H9 (cell line): ENCODE results near the gene RPS19BP1. TPM values are rescaled to one million over a fixed set of nuclear protein-coding genes. Genes with fewer than 3 reads are reported as not detected.

ENCODE experiments used
- DNase-seq: peaks from one replicate; pipeline ENCODE4 v3.0.0-alpha.2; 2017
- H2AFZ ChIP-seq: one replicate; pipeline ENCODE4 v1.6.1; 2013; ENCODE audit warnings: mild to moderate bottlenecking, low read length, control low read depth, moderate library complexity
- H2AK5ac ChIP-seq: 2 replicates; pipeline ENCODE4 v1.6.1; 2013; ENCODE audit warnings: low read length, control low read depth, mixed read lengths; ENCODE audit not compliant: insufficient read length
- H2BK120ac ChIP-seq: one replicate; pipeline ENCODE4 v1.6.1; 2013; ENCODE audit warnings: low read depth, mild to moderate bottlenecking, low read length, control low read depth, inconsistent platforms; ENCODE audit not compliant: poor library complexity, severe bottlenecking
- H2BK12ac ChIP-seq: 2 replicates; pipeline ENCODE4 v1.6.1; 2013; ENCODE audit warnings: low read length, control low read depth, mixed read lengths, low read depth; ENCODE audit not compliant: insufficient read length
- H2BK15ac ChIP-seq: 2 replicates; pipeline ENCODE4 v1.6.1; 2013; ENCODE audit warnings: low read depth, low read length, control low read depth
- H2BK20ac ChIP-seq: one replicate; pipeline ENCODE4 v1.6.1; 2013; ENCODE audit warnings: low read depth, mild to moderate bottlenecking, low read length, control low read depth, inconsistent platforms; ENCODE audit not compliant: poor library complexity, severe bottlenecking
- H2BK5ac ChIP-seq: 2 replicates; pipeline ENCODE4 v1.6.1; 2013; ENCODE audit warnings: low read length, control low read depth, mixed read lengths; ENCODE audit not compliant: insufficient read length
- H3K14ac ChIP-seq: 2 replicates; pipeline ENCODE4 v1.6.1; 2013; ENCODE audit warnings: low read length, control low read depth; ENCODE audit not compliant: insufficient read depth
- H3K18ac ChIP-seq: 2 replicates; pipeline ENCODE4 v1.6.1; 2013; ENCODE audit warnings: low read depth, mild to moderate bottlenecking, mixed read lengths, low read length, control low read depth; ENCODE audit not compliant: insufficient read length
- H3K23ac ChIP-seq: 2 replicates; pipeline ENCODE4 v1.6.1; 2013; ENCODE audit warnings: low read length, control low read depth, mixed read lengths, low read depth; ENCODE audit not compliant: insufficient read length
- H3K23me2 ChIP-seq: 2 replicates; pipeline ENCODE4 v1.6.1; 2013; ENCODE audit warnings: low read depth, mild to moderate bottlenecking, mixed read lengths, low read length, control low read depth; ENCODE audit not compliant: insufficient read length, poor library complexity, severe bottlenecking
- H3K27ac ChIP-seq: 2 replicates; pipeline ENCODE4 v1.5.1; 2013; ENCODE audit warnings: low read length, control low read depth, mixed read lengths, low read depth; ENCODE audit not compliant: insufficient read length
- H3K27me3 ChIP-seq: 2 replicates; pipeline ENCODE4 v1.6.1; 2013; ENCODE audit warnings: low read length, control low read depth, inconsistent platforms; ENCODE audit not compliant: insufficient read depth
- H3K4ac ChIP-seq: 2 replicates; pipeline ENCODE4 v1.6.1; 2013; ENCODE audit warnings: low read depth, mild to moderate bottlenecking, control low read depth, inconsistent platforms, low read length, moderate library complexity
- H3K4me1 ChIP-seq: 2 replicates; pipeline ENCODE4 v1.6.1; 2013; ENCODE audit warnings: low read length, control low read depth, inconsistent platforms; ENCODE audit not compliant: insufficient read depth
- H3K4me2 ChIP-seq: 2 replicates; pipeline ENCODE4 v1.6.1; 2013; ENCODE audit warnings: low read length, control low read depth, mixed read lengths; ENCODE audit not compliant: insufficient read length, insufficient read depth
- H3K56ac ChIP-seq: 2 replicates; pipeline ENCODE4 v1.6.1; 2013; ENCODE audit warnings: low read depth, mild to moderate bottlenecking, mixed read lengths, low read length, control low read depth; ENCODE audit not compliant: insufficient read length
- H3K79me1 ChIP-seq: 2 replicates; pipeline ENCODE4 v1.6.1; 2013; ENCODE audit warnings: low read depth, mild to moderate bottlenecking, moderate library complexity, low read length, control low read depth, inconsistent platforms; ENCODE audit not compliant: insufficient read depth, poor library complexity, severe bottlenecking
- H3K79me2 ChIP-seq: 2 replicates; pipeline ENCODE4 v1.6.1; 2013; ENCODE audit warnings: low read length, control low read depth, inconsistent platforms; ENCODE audit not compliant: insufficient read depth
- H3K9ac ChIP-seq: 2 replicates; pipeline ENCODE4 v1.6.1; 2013; ENCODE audit warnings: low read length, control low read depth, mixed read lengths; ENCODE audit not compliant: insufficient read length; ENCODE audit errors: extremely low read depth
- H3K9me3 ChIP-seq: one replicate; pipeline ENCODE4 v1.6.1; 2013; ENCODE audit warnings: low read depth, low read length, inconsistent platforms; ENCODE audit not compliant: control insufficient read depth
- H3T11ph ChIP-seq: one replicate; pipeline ENCODE4 v1.6.1; 2013; ENCODE audit warnings: mild to moderate bottlenecking, low read length, control low read depth, inconsistent platforms
- H4K20me1 ChIP-seq: one replicate; pipeline ENCODE4 v1.6.1; 2013; ENCODE audit not compliant: control insufficient read depth, insufficient read length, insufficient read depth
- H4K5ac ChIP-seq: 2 replicates; pipeline ENCODE4 v1.6.1; 2013; ENCODE audit warnings: low read depth, mild to moderate bottlenecking, mixed read lengths, low read length, control low read depth; ENCODE audit not compliant: insufficient read length
- H4K8ac ChIP-seq: replicated peaks from 2 replicates; pipeline ENCODE4 v1.6.1; 2013; ENCODE audit warnings: low read length, control low read depth, mixed read lengths, low read depth; ENCODE audit not compliant: insufficient read length
- H4K91ac ChIP-seq: 2 replicates; pipeline ENCODE4 v1.6.1; 2013; ENCODE audit warnings: low read depth, mild to moderate bottlenecking, moderate library complexity, mixed read lengths, low read length, control low read depth; ENCODE audit not compliant: insufficient read length
- H3K27ac Mint-ChIP-seq, 3 experiments: 2 replicates in 2 of 3; 3 replicates in 1 of 3; pipeline ENCODE4 v1.8.0; 2020 to 2021; ENCODE audit warnings: mixed read lengths in 3 of 3, mild to moderate bottlenecking in 1 of 3, moderate library complexity in 1 of 3
- H3K27me3 Mint-ChIP-seq: 2 replicates; pipeline ENCODE4 v1.8.0; 2021; ENCODE audit warnings: low read depth, mild to moderate bottlenecking, moderate library complexity, mixed read lengths
- H3K36me3 Mint-ChIP-seq, 3 experiments: 2 replicates in 2 of 3; 3 replicates in 1 of 3; pipeline ENCODE4 v1.8.0; 2020 to 2021; ENCODE audit warnings: low read depth in 3 of 3, mixed read lengths in 3 of 3; ENCODE audit not compliant: insufficient read depth in 1 of 3
- H3K4me1 Mint-ChIP-seq, 2 experiments: 2 replicates each; pipeline ENCODE4 v1.8.0; 2020; ENCODE audit warnings: mixed read lengths in 2 of 2
- H3K4me3 Mint-ChIP-seq, 2 experiments: 2 replicates in 1 of 2; 3 replicates in 1 of 2; pipeline ENCODE4 v1.8.0; 2020 to 2021; ENCODE audit warnings: mild to moderate bottlenecking in 2 of 2, mixed read lengths in 2 of 2, moderate library complexity in 1 of 2
- H3K9me3 Mint-ChIP-seq, 2 experiments: 2 replicates in 1 of 2; 3 replicates in 1 of 2; pipeline ENCODE4 v1.8.0; 2020; ENCODE audit warnings: mild to moderate bottlenecking in 2 of 2, mixed read lengths in 2 of 2, moderate library complexity in 1 of 2
- WGBS: extraction: QIAGEN DNeasy Blood & Tissue Kit; methylation state at CpG from one replicate; pipeline ENCODE4 v1.1.7; 2013; ENCODE audit warnings: missing lambda C conversion rate, low lambda C conversion rate, mixed read lengths; ENCODE audit not compliant: insufficient read length; ENCODE audit errors: extremely low coverage; 5-methylcytosine and 5-hydroxymethylcytosine counted together
- total RNA-seq: library from RNA; stranded (reverse); gene quantifications from 2 replicates; pipeline ENCODE4 v1.2.1, GENCODE V29; 2021
- TF ChIP-seq, protein P1 (sequence below): fragments of 200-600 bp; sonication (generic); conservative IDR thresholded peaks from 3 replicates; pipeline ENCODE4 v1.8.0; 2021; ENCODE audit warnings: antibody characterized with exemption, mild to moderate bottlenecking

RPS19BP1 gene
- total RNA-seq, 1 experiment from 2014 or later, result 65.0 TPM

- TF ChIP-seq, protein P1, sequence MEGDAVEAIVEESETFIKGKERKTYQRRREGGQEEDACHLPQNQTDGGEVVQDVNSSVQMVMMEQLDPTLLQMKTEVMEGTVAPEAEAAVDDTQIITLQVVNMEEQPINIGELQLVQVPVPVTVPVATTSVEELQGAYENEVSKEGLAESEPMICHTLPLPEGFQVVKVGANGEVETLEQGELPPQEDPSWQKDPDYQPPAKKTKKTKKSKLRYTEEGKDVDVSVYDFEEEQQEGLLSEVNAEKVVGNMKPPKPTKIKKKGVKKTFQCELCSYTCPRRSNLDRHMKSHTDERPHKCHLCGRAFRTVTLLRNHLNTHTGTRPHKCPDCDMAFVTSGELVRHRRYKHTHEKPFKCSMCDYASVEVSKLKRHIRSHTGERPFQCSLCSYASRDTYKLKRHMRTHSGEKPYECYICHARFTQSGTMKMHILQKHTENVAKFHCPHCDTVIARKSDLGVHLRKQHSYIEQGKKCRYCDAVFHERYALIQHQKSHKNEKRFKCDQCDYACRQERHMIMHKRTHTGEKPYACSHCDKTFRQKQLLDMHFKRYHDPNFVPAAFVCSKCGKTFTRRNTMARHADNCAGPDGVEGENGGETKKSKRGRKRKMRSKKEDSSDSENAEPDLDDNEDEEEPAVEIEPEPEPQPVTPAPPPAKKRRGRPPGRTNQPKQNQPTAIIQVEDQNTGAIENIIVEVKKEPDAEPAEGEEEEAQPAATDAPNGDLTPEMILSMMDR, result no peak
- Histone ChIP-seq H3K27ac (no peak overlapping the region), H3K27me3 (no peaks in the 10 kb centered on the region), H4K5ac (no peak overlapping the region), H2AFZ (no peak overlapping the region), H3K56ac (no peak overlapping the region), H3K4me1 (no peaks in the 10 kb centered on the region), H3K4me2 (no peak overlapping the region), H2BK12ac (no peak overlapping the region), H3K79me2 (no peaks in the 10 kb centered on the region), H3K79me1 (no peaks in the 10 kb centered on the region), H3K9ac (no peak overlapping the region), H3K9me3 (no peaks in the 10 kb centered on the region), H2BK120ac (no peak overlapping the region), H3K14ac (no peak overlapping the region), H3K4ac (no peak overlapping the region), H4K8ac (no peak overlapping the region), H2AK5ac (no peak overlapping the region), H3K23me2 (no peaks in the 10 kb centered on the region), H4K20me1 (no peaks in the 10 kb centered on the region), H4K91ac (no peak overlapping the region), H2BK20ac (no peak overlapping the region), H3K18ac (no peak overlapping the region), H3K23ac (no peak overlapping the region), H3T11ph (no peak overlapping the region), H2BK15ac (no peak overlapping the region), H2BK5ac (no peak overlapping the region)
- WGBS, result no CpG with 5 or more reads among the region's 14 CpGs
- Mint-ChIP-seq H3K27me3 (peaks cover 16% of the 10 kb centered on the region), H3K4me3 (no peak overlapping the region), H3K4me1 (peaks cover 0 to 3% of the 10 kb centered on the region in 2 experiments; a peak in 2 of 4 replicates), H3K36me3 (peaks cover 0 to 5% (median 0%) of the 10 kb centered on the region in 3 experiments; a peak in 1 of 7 replicates), H3K27ac (no peak overlapping the region), H3K9me3 (peaks cover 7 to 8% of the 10 kb centered on the region in 2 experiments)
- no peak for DNase-seq
Measured at GRCh38 chr22:39567135-39567946, 34.8 kb upstream of the RPS19BP1 start.
